OCI-LY1 (cell line): ENCODE results near the gene RSPH1.

Experiments
- H2AFZ ChIP-seq: fragments of 200-600 bp; sonication (generic), shearing (Covaris generic); 2 replicates; pipeline ENCODE4 v1.6.0; 2014; ENCODE audit warnings: antibody characterized with exemption, mild to moderate bottlenecking, low read length
- H3F3A ChIP-seq: fragments of 200-600 bp; sonication (generic), shearing (Covaris generic); 2 replicates; pipeline ENCODE4 v1.6.0; 2014; ENCODE audit warnings: mild to moderate bottlenecking, antibody characterized with exemption, low read length, moderate library complexity; ENCODE audit not compliant: insufficient read depth
- H3K27ac ChIP-seq: fragments of 200-600 bp; sonication (generic); 2 replicates; pipeline ENCODE4 v1.5.1; 2014; ENCODE audit warnings: low read length, mixed run types, mild to moderate bottlenecking, low read depth; ENCODE audit not compliant: poor library complexity, severe bottlenecking
- H3K27me3 ChIP-seq: fragments of 200-600 bp; sonication (generic); 2 replicates; pipeline ENCODE4 v1.6.0; 2014; ENCODE audit warnings: antibody characterized with exemption, mild to moderate bottlenecking, low read length, moderate library complexity; ENCODE audit not compliant: insufficient read depth
- H3K36me3 ChIP-seq: fragments of 200-600 bp; sonication (generic); 2 replicates; pipeline ENCODE4 v1.6.1; 2014; ENCODE audit warnings: mild to moderate bottlenecking, antibody characterized with exemption, low read length, moderate library complexity, mixed read lengths; ENCODE audit not compliant: insufficient read depth
- H3K4me1 ChIP-seq: fragments of 200-600 bp; sonication (generic); 2 replicates; pipeline ENCODE4 v1.5.1; 2014; ENCODE audit warnings: mild to moderate bottlenecking, low read length, moderate library complexity; ENCODE audit not compliant: insufficient read depth, severe bottlenecking
- H3K4me2 ChIP-seq: fragments of 200-600 bp; sonication (generic), shearing (Covaris generic); 2 replicates; pipeline ENCODE4 v1.6.1; 2014; ENCODE audit warnings: low read length
- H3K4me3 ChIP-seq: fragments of 200-600 bp; sonication (generic); 2 replicates; pipeline ENCODE4 v1.5.1; 2014; ENCODE audit warnings: low read length, low read depth, mild to moderate bottlenecking, mixed read lengths; ENCODE audit not compliant: poor library complexity, severe bottlenecking
- H3K79me2 ChIP-seq: fragments of 200-600 bp; shearing (Covaris generic); 2 replicates; pipeline ENCODE4 v1.6.1; 2016; ENCODE audit warnings: mixed run types, low read length, mixed read lengths; ENCODE audit not compliant: insufficient read depth
- H3K9ac ChIP-seq: fragments of 200-600 bp; sonication (generic), shearing (Covaris generic); 2 replicates; pipeline ENCODE4 v1.6.1; 2014; ENCODE audit warnings: mild to moderate bottlenecking, low read length, mixed read lengths
- H3K9me2 ChIP-seq: fragments of 200-600 bp; sonication (generic), shearing (Covaris generic); 2 replicates; pipeline ENCODE4 v1.6.1; 2014; ENCODE audit warnings: low read depth, mild to moderate bottlenecking, low read length, mixed read lengths
- H3K9me3 ChIP-seq: fragments of 200-600 bp; shearing (Covaris generic); 2 replicates; pipeline ENCODE4 v1.6.1; 2014; ENCODE audit warnings: low read length, mixed read lengths
- H4K20me1 ChIP-seq: fragments of 200-600 bp; sonication (generic), shearing (Covaris generic); 2 replicates; pipeline ENCODE4 v1.6.0; 2016; ENCODE audit warnings: mild to moderate bottlenecking, low read length; ENCODE audit not compliant: insufficient read depth
- CTCF ChIP-seq: fragments of 200-600 bp; sonication (generic), shearing (Covaris generic); IDR thresholded peaks from 2 replicates; pipeline ENCODE4 v1.5.1; 2017; ENCODE audit warnings: mild to moderate bottlenecking, antibody characterized with exemption, low read length, moderate library complexity, mixed read lengths
- EZH2 ChIP-seq: fragments of 200-600 bp; sonication (generic), shearing (Covaris generic); IDR thresholded peaks from 2 replicates; pipeline ENCODE4 v1.8.0; 2017; ENCODE audit warnings: borderline replicate concordance, mixed run types, mild to moderate bottlenecking, antibody characterized with exemption, low read length, moderate library complexity, mixed read lengths

Gene RSPH1

GRCh38 chr21:42443181-42443785 lies 52.7 kb downstream of the RSPH1 start:
- no peaks in the 10 kb centered on the region for H3K9me3 ChIP-seq
- H3K4me3 ChIP-seq: no peak overlapping the region
- no peaks in the 10 kb centered on the region for H3K4me1 ChIP-seq

GRCh38 chr21:42441963-42442362 lies 54.1 kb downstream of the RSPH1 start:
- Histone ChIP-seq H3K27ac (no peak overlapping the region), H3K4me2 (no peak overlapping the region), H3K9me2 (no peaks in the 10 kb centered on the region), H3F3A (no peaks in the 10 kb centered on the region), H3K4me1 (no peaks in the 10 kb centered on the region), H3K27me3 (peaks cover 7% of the 10 kb centered on the region; the same call in 1 of the 2 replicates), H3K9me3 (no peaks in the 10 kb centered on the region; the same call in 1 of the 2 replicates), H2AFZ (no peak overlapping the region), H3K9ac (no peak overlapping the region), H3K4me3 (no peak overlapping the region), H4K20me1 (no peaks in the 10 kb centered on the region), H3K36me3 (no peaks in the 10 kb centered on the region), H3K79me2 (no peaks in the 10 kb centered on the region)
- TF ChIP-seq EZH2: no peak
- TF ChIP-seq CTCF: no peak

More at GRCh38 chr21:42443181-42443785, 52.7 kb downstream of the RSPH1 start:
- no peak overlapping the region for H3K4me2 ChIP-seq
- no peaks in the 10 kb centered on the region for H3F3A ChIP-seq
- H2AFZ ChIP-seq: no peak overlapping the region
- TF ChIP-seq EZH2 (no peak), CTCF (no peak)
- H3K36me3 ChIP-seq: no peaks in the 10 kb centered on the region
- no peaks in the 10 kb centered on the region for H3K9me2 ChIP-seq
- H3K27me3 ChIP-seq: no peaks in the 10 kb centered on the region; the same call in 1 of the 2 replicates
- H3K9ac ChIP-seq: no peak overlapping the region
- no peak overlapping the region for H3K27ac ChIP-seq
- no peaks in the 10 kb centered on the region for H4K20me1 ChIP-seq
- no peaks in the 10 kb centered on the region for H3K79me2 ChIP-seq

- H3F3A ChIP-seq: no peaks in the 10 kb centered on the region
- H3K4me1 ChIP-seq: no peaks in the 10 kb centered on the region
- no peaks in the 10 kb centered on the region for H3K36me3 ChIP-seq
- TF ChIP-seq EZH2 (no peak), CTCF (no peak)
- H3K4me3 ChIP-seq: no peak overlapping the region
- H3K27ac ChIP-seq: no peak overlapping the region
- no peaks in the 10 kb centered on the region for H3K9me2 ChIP-seq
- no peak overlapping the region for H2AFZ ChIP-seq
- H3K4me2 ChIP-seq: no peak overlapping the region
- no peaks in the 10 kb centered on the region for H4K20me1 ChIP-seq
- peaks cover 11% of the 10 kb centered on the region; the same call in 1 of the 2 replicates for H3K27me3 ChIP-seq
- no peaks in the 10 kb centered on the region for H3K79me2 ChIP-seq
- no peak overlapping the region for H3K9ac ChIP-seq
- H3K9me3 ChIP-seq: no peaks in the 10 kb centered on the region; the same call in 1 of the 2 replicates
Measured at GRCh38 chr21:42440187-42440792, 55.7 kb downstream of the RSPH1 start.
